GM12892 (cell line): Measurements from ENCODE around the gene DPP6.

Source experiments
- POLR2A ChIP-seq: IDR thresholded peaks from 2 replicates; pipeline ENCODE4 v1.6.1; 2011; ENCODE audit warnings: low read depth, low read length, control low read depth
- POLR2AphosphoS5 ChIP-seq: IDR thresholded peaks from 2 replicates; pipeline ENCODE4 v1.6.1; 2011; ENCODE audit warnings: low read depth, low read length, control low read depth

GRCh38 chr7:154304740-154305700 lies 252.8 kb downstream of the DPP6 start:
- TF ChIP-seq POLR2A, result no peak
- TF ChIP-seq POLR2AphosphoS5, result no peak
